Endothelial cell of umbilical vein (primary cell): Measurements from ENCODE around the gene RIF1. TPM values are rescaled to one million over a fixed set of nuclear protein-coding genes. Genes with fewer than 3 reads are reported as not detected.

Experiments
- BruUV-seq: library from RNA; stranded (reverse); fragments of 400-500 nt; replicated peaks from 2 replicates; lab custom pipeline; 2021; lab: Mats Ljungman, UMichigan
- CTCF ChIA-PET: fragments of 300-600, 350-600 bp; sonication (Branson Sonifier 250); formaldehyde crosslinking; loops from one replicate; lab custom pipeline; 2021; ENCODE audit warnings: antibody characterized with exemption, inconsistent platforms; lab: Charles Lee
- POLR2A ChIA-PET: fragments of 300-600, 350-600 bp; sonication (Branson Sonifier 250); formaldehyde crosslinking; loops from one replicate; lab custom pipeline; 2021; ENCODE audit warnings: antibody characterized with exemption, inconsistent platforms; lab: Charles Lee
- DNase-seq: peaks from one replicate; pipeline ENCODE4 v3.0.0-alpha.2; 2011; ENCODE audit warnings: low read depth, low spot score
- FAIRE-seq: peaks from 2 replicates; lab custom pipeline; 2011; peaks lifted over from hg19 to GRCh38; lab: Jason Lieb, UNC
- H2AFZ ChIP-seq: 2 replicates; pipeline ENCODE4 v1.6.0; 2012; ENCODE audit warnings: low read depth, low read length, control low read depth, inconsistent platforms
- H3K27ac ChIP-seq: 2 replicates; pipeline ENCODE4 v1.5.1; 2011; ENCODE audit warnings: low read depth, mild to moderate bottlenecking, control low read depth, low read length, moderate library complexity; ENCODE audit not compliant: insufficient read depth
- H3K27me3 ChIP-seq, 2 experiments: 2 replicates each; pipeline versions ENCODE4 v1.6.0 to v1.6.1; 2011; ENCODE audit warnings: low read length in 2 of 2, mixed read lengths in 1 of 2; ENCODE audit not compliant: control insufficient read depth in 2 of 2, insufficient read depth in 2 of 2
- H3K36me3 ChIP-seq, 2 experiments: 2 replicates in 1 of 2; 3 replicates in 1 of 2; pipeline ENCODE4 v1.5.1; 2011; ENCODE audit warnings: low read length in 2 of 2, mild to moderate bottlenecking in 1 of 2, moderate library complexity in 1 of 2; ENCODE audit not compliant: control insufficient read depth in 2 of 2, insufficient read depth in 2 of 2; ENCODE audit errors: extremely low read depth in 1 of 2
- H3K4me1 ChIP-seq: 3 replicates; pipeline ENCODE4 v1.5.1; 2011; ENCODE audit warnings: mild to moderate bottlenecking, low read length; ENCODE audit not compliant: control insufficient read depth, insufficient read depth; ENCODE audit errors: extremely low read depth
- H3K4me2 ChIP-seq: 2 replicates; pipeline ENCODE4 v1.6.1; 2011; ENCODE audit warnings: low read length, control low read depth, mixed read lengths; ENCODE audit not compliant: insufficient read depth
- H3K4me3 ChIP-seq, 3 experiments: fragments of 200-600 bp in 1 of 3; sonication (generic), shearing (Covaris generic) in 1 of 3; replicated peaks in 1 of 3; 2 replicates each; pipeline ENCODE4 v1.5.1; 2011 to 2016; ENCODE audit warnings: control low read depth in 3 of 3, low read length in 3 of 3, mild to moderate bottlenecking in 2 of 3, inconsistent platforms in 1 of 3, low read depth in 1 of 3, moderate library complexity in 1 of 3; ENCODE audit not compliant: insufficient read depth in 1 of 3
- H3K79me2 ChIP-seq: 2 replicates; pipeline ENCODE4 v1.6.0; 2012; ENCODE audit warnings: low read length, inconsistent platforms; ENCODE audit not compliant: control insufficient read depth, insufficient read depth
- H3K9ac ChIP-seq: replicated peaks from 2 replicates; pipeline ENCODE3; 2011; ENCODE audit warnings: low read length, control low read depth; ENCODE audit not compliant: insufficient read depth; ENCODE audit errors: extremely low read depth
- H3K9me1 ChIP-seq: replicated peaks from 3 replicates; pipeline ENCODE4 v1.6.0; 2011; ENCODE audit warnings: mild to moderate bottlenecking, low read length; ENCODE audit not compliant: control insufficient read depth, insufficient read depth; ENCODE audit errors: extremely low read depth
- H3K9me3 ChIP-seq: replicated peaks from 2 replicates; pipeline ENCODE4 v1.5.1; 2012; ENCODE audit warnings: low read length, inconsistent platforms; ENCODE audit not compliant: control insufficient read depth, insufficient read depth
- H4K20me1 ChIP-seq: replicated peaks from 2 replicates; pipeline ENCODE3; 2011; ENCODE audit warnings: mild to moderate bottlenecking, low read length; ENCODE audit not compliant: control insufficient read depth, insufficient read depth; ENCODE audit errors: extremely low read depth
- EZH2 ChIP-seq: IDR thresholded peaks from 2 replicates; pipeline ENCODE4 v1.6.1; 2012; ENCODE audit warnings: borderline replicate concordance, low read depth, mild to moderate bottlenecking, moderate library complexity, low read length, inconsistent platforms; ENCODE audit not compliant: severe bottlenecking
- FOS ChIP-seq: IDR thresholded peaks from 2 replicates; pipeline ENCODE4 v1.6.1; 2011; ENCODE audit warnings: mild to moderate bottlenecking, low read length, moderate library complexity, borderline replicate concordance; ENCODE audit not compliant: insufficient read depth
- GATA2 ChIP-seq: IDR thresholded peaks from 2 replicates; pipeline ENCODE4 v1.7.0; 2011; ENCODE audit warnings: low read depth, mild to moderate bottlenecking, moderate library complexity, mixed read lengths, low read length; ENCODE audit not compliant: insufficient read length, insufficient read depth
- JUN ChIP-seq: IDR thresholded peaks from 2 replicates; pipeline ENCODE4 v1.6.1; 2011; ENCODE audit warnings: borderline replicate concordance, low read depth; ENCODE audit not compliant: insufficient read length, insufficient read depth
- MYC ChIP-seq: IDR thresholded peaks from one replicate; pipeline ENCODE4 v1.6.1; 2011; ENCODE audit warnings: mild to moderate bottlenecking, low read depth, low read length
- POLR2A ChIP-seq: IDR thresholded peaks from 2 replicates; pipeline ENCODE4 v1.6.1; 2012; ENCODE audit warnings: low read depth, mild to moderate bottlenecking, control low read depth, low read length
- POLR2AphosphoS5 ChIP-seq: IDR thresholded peaks from 2 replicates; pipeline ENCODE4 v1.6.1; 2012; ENCODE audit warnings: low read depth, mild to moderate bottlenecking, control low read depth, low read length, moderate library complexity; ENCODE audit not compliant: insufficient read depth
- dilution Hi-C: fragments of 300-500 bp; cut with MboI; formaldehyde crosslinking; loops from one replicate; pipeline ENCODE4 v1.15.0; 2019; ENCODE audit warnings: low sequenced_read_pairs; ENCODE audit not compliant: extremely low pct_ligation_motif_present
- intact Hi-C: fragments of 100-400 bp; cut with micrococcal nuclease; formaldehyde crosslinking; loops from one replicate; pipeline ENCODE4 v1.10.0; 2022
- polyA plus RNA-seq, 4 experiments: library from polyadenylated mRNA; depleted of rRNA in 3 of 4; stranded (reverse) in 3 of 4; unstranded in 1 of 4; fragments of >200 nt; gene quantifications; 2 replicates each; pipeline versions ENCODE4 v1.2.1 to v1.2.3, GENCODE V29; 2011 to 2012; ENCODE audit warnings: missing spikeins in 1 of 4
- total RNA-seq: library from RNA; stranded (reverse); gene quantifications from 2 replicates; pipeline ENCODE4 v1.2.3, GENCODE V29; 2021
- TF ChIP-seq, protein P1 (sequence below), 2 donors: IDR thresholded peaks; 1 replicate in 1 of 2; 2 replicates in 1 of 2; pipeline ENCODE4 v1.5.1; 2011; ENCODE audit warnings: low read length in 2 of 2, mild to moderate bottlenecking in 2 of 2, moderate library complexity in 2 of 2, control low read depth in 1 of 2, inconsistent platforms in 1 of 2, low read depth in 1 of 2; ENCODE audit not compliant: insufficient read depth in 1 of 2; ENCODE audit errors: extremely low read depth in 1 of 2
- TF ChIP-seq, protein P2 (sequence below): IDR thresholded peaks from 2 replicates; pipeline ENCODE4 v1.6.1; 2011; ENCODE audit not compliant: insufficient read depth, insufficient read length

The RIF1 gene
- total and polyA plus RNA-seq, 2 donors (not counting 3 experiments of a cell fraction or from before 2014, with no cell fraction given): 5.1 to 55.3 TPM

DNA sequence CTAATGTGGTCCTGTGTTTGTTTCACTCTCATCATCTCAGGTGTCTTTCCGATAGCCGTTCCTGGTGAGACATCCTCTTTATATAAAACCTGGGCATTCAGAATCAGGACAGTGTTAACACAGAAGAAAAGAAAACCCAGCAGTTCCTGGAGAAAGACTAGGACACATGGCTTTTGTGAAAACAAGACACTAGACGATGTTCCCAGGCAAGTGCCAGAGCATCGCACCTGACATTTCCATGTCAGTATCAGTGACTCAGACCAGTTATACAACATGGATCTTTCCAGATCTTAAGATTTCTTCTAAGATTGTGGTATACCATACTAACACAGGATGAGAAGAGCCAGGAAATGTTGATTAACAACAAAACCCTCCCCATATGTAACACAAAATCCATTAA lies 96.5 kb downstream of the RIF1 start:
- no peaks in the 10 kb centered on the region for H3K4me1 ChIP-seq
- DNase-seq: no peak
- H3K27ac ChIP-seq: no peak overlapping the region
- no TSS peak for BruUV-seq
- CTCF ChIA-PET: no interaction called here
- H3K9me1 ChIP-seq: no peaks in the 10 kb centered on the region
- dilution Hi-C loops: no loop called here
- H2AFZ ChIP-seq: no peak overlapping the region
- no peak for FAIRE-seq
- H3K4me2 ChIP-seq: no peak overlapping the region
- no peaks in the 10 kb centered on the region for H3K79me2 ChIP-seq
- H3K4me3 ChIP-seq: no peak overlapping the region
- no peak overlapping the region for H3K9ac ChIP-seq
- H4K20me1 ChIP-seq: no peaks in the 10 kb centered on the region
- no peaks in the 10 kb centered on the region for H3K27me3 ChIP-seq
- H3K36me3 ChIP-seq: no peaks in the 10 kb centered on the region
- intact Hi-C loops: no loop called here
- no peaks in the 10 kb centered on the region for H3K9me3 ChIP-seq
- TF ChIP-seq, protein P1, sequence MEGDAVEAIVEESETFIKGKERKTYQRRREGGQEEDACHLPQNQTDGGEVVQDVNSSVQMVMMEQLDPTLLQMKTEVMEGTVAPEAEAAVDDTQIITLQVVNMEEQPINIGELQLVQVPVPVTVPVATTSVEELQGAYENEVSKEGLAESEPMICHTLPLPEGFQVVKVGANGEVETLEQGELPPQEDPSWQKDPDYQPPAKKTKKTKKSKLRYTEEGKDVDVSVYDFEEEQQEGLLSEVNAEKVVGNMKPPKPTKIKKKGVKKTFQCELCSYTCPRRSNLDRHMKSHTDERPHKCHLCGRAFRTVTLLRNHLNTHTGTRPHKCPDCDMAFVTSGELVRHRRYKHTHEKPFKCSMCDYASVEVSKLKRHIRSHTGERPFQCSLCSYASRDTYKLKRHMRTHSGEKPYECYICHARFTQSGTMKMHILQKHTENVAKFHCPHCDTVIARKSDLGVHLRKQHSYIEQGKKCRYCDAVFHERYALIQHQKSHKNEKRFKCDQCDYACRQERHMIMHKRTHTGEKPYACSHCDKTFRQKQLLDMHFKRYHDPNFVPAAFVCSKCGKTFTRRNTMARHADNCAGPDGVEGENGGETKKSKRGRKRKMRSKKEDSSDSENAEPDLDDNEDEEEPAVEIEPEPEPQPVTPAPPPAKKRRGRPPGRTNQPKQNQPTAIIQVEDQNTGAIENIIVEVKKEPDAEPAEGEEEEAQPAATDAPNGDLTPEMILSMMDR (IDR thresholded peaks at IDR 0.05; ENCODE audit: extremely low read depth in 1 of 2, insufficient read depth in 1 of 2, low read depth in 1 of 2, low read length in 2 of 2): no peak
- TF ChIP-seq JUN (no peak), EZH2 (no peak), POLR2AphosphoS5 (no peak), MYC (no peak), GATA2 (no peak), POLR2A (no peak), FOS (no peak)
- TF ChIP-seq, protein P2, sequence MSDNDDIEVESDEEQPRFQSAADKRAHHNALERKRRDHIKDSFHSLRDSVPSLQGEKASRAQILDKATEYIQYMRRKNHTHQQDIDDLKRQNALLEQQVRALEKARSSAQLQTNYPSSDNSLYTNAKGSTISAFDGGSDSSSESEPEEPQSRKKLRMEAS: no peak
- POLR2A ChIA-PET: no interaction called here
